Epidermal melanocyte (primary cell): ENCODE measurements around the gene AATK.

Source experiments
- DNase-seq: peaks from one replicate; pipeline ENCODE4 v3.0.0; 2011; ENCODE audit warnings: low spot score; ENCODE audit not compliant: insufficient read length

AATK gene

GRCh38 chr17:81143717-81144422, 22.2 kb downstream of the AATK start:
- DNase-seq: no peak

GRCh38 chr17:81143200-81143527, 22.9 kb downstream of the AATK start:
- no peak for DNase-seq

GRCh38 chr17:81142301-81143199, 23.5 kb downstream of the AATK start:
- DNase-seq: peak; percentile 81

- no peak for DNase-seq
These were observed 25.3 kb downstream of the AATK start for GRCh38 chr17:81140695-81141094.

- no peak for DNase-seq
These were observed 26.0 kb downstream of the AATK start for GRCh38 chr17:81140018-81140417.

GRCh38 chr17:81139428-81139827, 26.6 kb downstream of the AATK start:
- DNase-seq: no peak

- DNase-seq: no peak
These were observed 27.5 kb downstream of the AATK start for GRCh38 chr17:81138500-81138899.

GRCh38 chr17:81138083-81138482, 27.9 kb downstream of the AATK start:
- DNase-seq: no peak

- no peak for DNase-seq
These were observed 28.8 kb downstream of the AATK start for GRCh38 chr17:81137248-81137647.

GRCh38 chr17:81136366-81136765, 29.7 kb downstream of the AATK start:
- DNase-seq: no peak

GRCh38 chr17:81135505-81136278, 30.3 kb downstream of the AATK start:
- DNase-seq: no peak

- no peak for DNase-seq
These were observed 31.8 kb downstream of the AATK start for GRCh38 chr17:81134064-81134781.

- DNase-seq: no peak
These were observed 33.0 kb downstream of the AATK start for GRCh38 chr17:81132770-81133723.

GRCh38 chr17:81132197-81132540, 33.9 kb downstream of the AATK start:
- no peak for DNase-seq

GRCh38 chr17:81131486-81132196, 34.4 kb downstream of the AATK start:
- DNase-seq: no peak

GRCh38 chr17:81130385-81131361, 35.3 kb downstream of the AATK start:
- DNase-seq: no peak

- DNase-seq: no peak
These were observed 36.2 kb downstream of the AATK start for GRCh38 chr17:81129711-81130367.

GRCh38 chr17:81129289-81129688, 36.7 kb downstream of the AATK start:
- DNase-seq: no peak
